Measurements from ENCODE around the gene COMT. TPM values are rescaled to one million over a fixed set of nuclear protein-coding genes. Genes with fewer than 3 reads are reported as not detected.

COMT gene
- total and polyA plus RNA-seq, 3 donors from 2014 or later: 147 to 427 (median 278) TPM

- no peaks in the 10 kb centered on the region for H3K9me3 ChIP-seq
- H3K4me3 ChIP-seq: no peak overlapping the region
- no peaks in the 10 kb centered on the region for H3K36me3 ChIP-seq (ENCODE audit: low read depth, missing control alignments)
- DNase-seq: no peak
- peaks cover 19% of the 10 kb centered on the region for H3K4me1 ChIP-seq
- WGBS, 2 donors: 90 to 92% methylated on average over 16 of the region's 16 CpGs
- intact Hi-C loops (cut with DNase I; ENCODE audit: low total_unique reads): no loop called here
- TF ChIP-seq CTCF (IDR thresholded peaks at IDR 0.05): no peak
- TF ChIP-seq POLR2A (IDR thresholded peaks at IDR 0.05): no peak
- H3K27ac ChIP-seq: no peak overlapping the region
- no peaks in the 10 kb centered on the region for H3K27me3 ChIP-seq
These were observed 3.7 kb upstream of the COMT start for GRCh38 chr22:19937616-19938473.

DNA sequence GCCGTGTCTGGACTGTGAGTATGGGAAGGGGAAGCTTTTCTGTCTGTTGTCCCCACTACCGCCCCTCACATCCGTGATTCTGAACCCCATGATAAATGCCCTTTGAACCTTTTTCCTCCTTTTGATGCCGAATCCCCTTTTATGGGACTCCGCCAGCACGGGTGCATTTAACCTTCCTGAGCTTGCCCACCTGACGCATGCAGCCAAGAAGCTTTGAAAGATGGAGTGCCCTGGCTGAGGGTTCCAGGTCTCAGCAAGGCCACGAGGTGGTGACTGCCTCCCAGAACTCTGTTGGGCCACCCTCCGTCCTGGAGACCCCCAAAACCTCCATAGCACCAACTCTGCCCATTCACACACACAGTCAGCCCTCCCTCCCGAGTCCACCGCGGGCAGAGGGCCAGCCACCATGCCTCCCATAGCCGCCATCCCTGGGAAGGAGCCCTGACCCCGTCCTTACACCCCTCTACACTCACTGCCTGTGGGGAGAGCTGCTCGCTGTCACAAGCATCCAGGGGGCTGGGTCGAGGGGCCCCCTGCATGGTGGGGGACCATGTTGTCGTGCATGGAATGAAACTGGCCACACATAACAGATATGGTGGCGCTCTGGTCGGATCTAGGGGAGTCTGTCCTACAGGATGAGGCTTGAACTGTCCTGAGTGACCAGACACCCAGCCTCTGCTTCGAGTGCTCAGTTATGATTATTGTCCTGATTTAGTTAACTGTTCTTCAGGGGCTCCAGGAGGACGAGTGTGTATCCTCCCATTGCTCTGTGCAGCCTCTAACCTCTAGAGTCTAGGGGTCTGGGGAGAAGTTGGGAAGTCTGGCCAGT, 822 bp upstream of the COMT start:
- no peaks in the 10 kb centered on the region for H3K36me3 ChIP-seq (ENCODE audit: low read depth, missing control alignments)
- H3K27ac ChIP-seq: peak overlapping the region; percentile 97 to 99
- no peak for TF ChIP-seq POLR2A (IDR thresholded peaks at IDR 0.05)
- H3K4me3 ChIP-seq: peak overlapping the region; percentile 90 to 93
- no peaks in the 10 kb centered on the region for H3K9me3 ChIP-seq
- DNase-seq: no peak
- H3K4me1 ChIP-seq: peaks cover 34% of the 10 kb centered on the region
- H3K27me3 ChIP-seq: no peaks in the 10 kb centered on the region
- intact Hi-C loops (cut with DNase I; ENCODE audit: low total_unique reads): no loop called here
- 45 to 50% methylated on average over 8 to 21 of the region's 21 CpGs for WGBS, 2 donors

DNA sequence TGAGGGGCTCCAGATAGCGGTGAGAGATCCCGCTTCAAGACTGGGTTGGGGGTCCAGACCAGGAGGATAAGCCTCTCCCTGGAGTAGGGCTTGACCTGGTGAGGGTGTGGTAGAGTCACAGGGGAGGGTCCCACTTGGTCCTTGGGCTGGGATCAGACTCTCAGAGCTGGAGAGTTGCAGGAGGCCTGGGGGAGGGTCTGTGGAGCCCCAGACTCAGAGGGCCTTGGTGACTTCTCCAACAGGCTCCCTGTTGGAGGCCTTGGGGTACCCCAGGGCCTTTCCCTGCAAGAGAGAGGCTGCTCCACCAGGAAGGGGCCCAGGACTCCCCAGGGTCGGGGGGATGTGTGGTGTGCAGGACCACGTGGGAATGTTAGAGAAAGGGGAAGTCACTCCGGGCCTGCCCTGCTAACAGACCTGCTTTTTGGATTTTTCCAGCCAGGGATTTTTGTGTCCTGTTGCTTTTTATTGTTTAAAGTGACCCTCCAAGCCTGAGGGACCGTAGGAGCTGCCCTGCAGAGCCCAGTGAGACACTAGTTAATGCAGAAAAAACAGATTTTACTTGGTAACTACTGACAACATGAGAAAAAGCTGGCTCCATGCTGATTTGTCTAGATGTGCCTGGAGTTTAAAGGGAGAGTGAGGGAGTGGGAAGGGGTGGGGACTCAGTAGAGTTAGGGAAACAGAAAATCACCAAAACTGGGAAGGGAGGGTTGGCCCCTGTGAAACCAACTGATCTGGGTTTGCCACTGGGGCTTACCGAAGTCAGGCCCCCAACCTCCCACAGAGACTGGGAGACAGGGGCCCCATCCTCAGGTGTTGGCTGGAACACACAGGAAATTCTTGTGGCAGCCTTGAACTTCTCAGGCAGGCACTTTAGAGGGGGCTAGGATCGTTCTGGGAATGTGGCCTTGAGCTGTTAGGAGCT, 847 bp downstream of the COMT start:
- peak; percentile 65 for DNase-seq
- H3K4me1 ChIP-seq: peaks cover 39% of the 10 kb centered on the region
- H3K36me3 ChIP-seq (ENCODE audit: low read depth, missing control alignments): no peaks in the 10 kb centered on the region
- WGBS, 2 donors: 1 to 8% methylated on average over 2 to 8 of the region's 8 CpGs
- TF ChIP-seq CTCF (IDR thresholded peaks at IDR 0.05) (no peak), POLR2A (IDR thresholded peaks at IDR 0.05) (no peak)
- H3K27me3 ChIP-seq: no peaks in the 10 kb centered on the region
- peak overlapping the region; percentile 90 to 93 for H3K4me3 ChIP-seq
- no peaks in the 10 kb centered on the region for H3K9me3 ChIP-seq
- H3K27ac ChIP-seq: peak overlapping the region; percentile 97 to 99
- intact Hi-C loops (cut with DNase I; ENCODE audit: low total_unique reads): no loop called here

DNA sequence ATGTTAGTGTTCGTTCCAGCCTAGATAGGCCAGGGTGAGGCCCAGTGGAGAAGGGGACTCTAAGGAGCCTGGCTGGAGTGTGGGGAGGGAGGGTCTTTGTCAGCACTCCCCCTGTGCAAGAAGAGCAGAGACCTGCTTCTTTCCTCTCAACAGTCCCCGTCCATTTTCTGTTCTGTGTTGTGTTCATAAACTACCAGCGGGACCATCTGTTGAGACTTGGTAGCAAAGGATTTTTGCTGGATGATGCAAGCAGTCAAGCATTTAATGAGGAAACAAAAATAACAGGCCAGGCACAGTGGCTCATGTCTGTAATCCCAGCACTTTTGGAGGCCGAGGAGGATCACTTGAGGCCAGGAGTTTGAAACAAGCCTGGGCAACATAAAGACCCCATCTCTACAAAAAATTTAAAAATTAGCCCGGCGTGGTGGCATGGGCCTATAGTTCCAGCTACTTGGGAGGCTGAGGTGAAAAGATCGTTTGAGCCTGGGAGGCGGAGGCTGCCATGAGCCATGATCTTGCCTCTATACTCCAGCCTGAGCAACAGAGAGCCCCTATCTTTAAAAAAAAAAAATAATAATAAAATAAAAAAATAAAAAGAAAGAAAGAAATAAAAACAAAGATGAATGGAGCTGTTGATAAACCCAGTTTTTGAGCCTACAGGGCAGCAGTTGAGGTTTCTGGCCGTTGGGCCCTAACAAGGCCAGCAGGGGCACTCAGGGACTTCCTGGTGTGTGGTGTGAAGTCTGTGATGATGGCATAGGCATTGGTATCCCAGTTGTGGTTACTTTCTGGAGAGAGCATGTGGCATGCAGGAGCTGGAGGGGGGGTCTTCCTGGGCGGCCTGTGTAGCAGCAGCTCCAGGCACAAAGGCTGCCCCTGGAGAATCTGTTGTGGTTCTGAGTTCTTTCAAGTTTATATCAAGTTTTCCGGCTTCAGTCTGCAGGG, 1.8 kb downstream of the COMT start:
- Histone ChIP-seq H3K9me3 (no peaks in the 10 kb centered on the region), H3K4me3 (peak overlapping the region in 1 of 2 donors; percentile 93), H3K27ac (peak overlapping the region; percentile 97 to 99), H3K4me1 (peaks cover 48% of the 10 kb centered on the region), H3K27me3 (no peaks in the 10 kb centered on the region), H3K36me3 (ENCODE audit: low read depth, missing control alignments) (no peaks in the 10 kb centered on the region)
- peak; percentile 50 for DNase-seq
- intact Hi-C loops (cut with DNase I; ENCODE audit: low total_unique reads): no loop called here
- TF ChIP-seq CTCF (IDR thresholded peaks at IDR 0.05): no peak
- no peak for TF ChIP-seq POLR2A (IDR thresholded peaks at IDR 0.05)
- WGBS, 2 donors: 33 to 39% methylated on average over 11 of the region's 11 CpGs
